Midbrain (tissue), 1 donor: ENCODE results near the gene CLEC18C.
"Not testable (repeated sequence)": the region's sequence is repeated elsewhere in the genome, so short reads cannot be mapped to it uniquely, and the experiment has no call there.

Experiments used
- DNase-seq: peaks from one replicate; lab custom pipeline; 2025; lab: John Stamatoyannopoulos, UW

Gene CLEC18C

GRCh38 chr16:70173212-70173837 lies at the start of gene CLEC18C:
Gene CLEC18C, plus strand, starts transcription at chr16:70173787. Its CDS starts 492 bp downstream, at chr16:70174279.
- DNase-seq, result not testable (repeated sequence)

GRCh38 chr16:70123822-70124221 lies 49.8 kb upstream of the CLEC18C start:
- not testable (repeated sequence) for DNase-seq

- DNase-seq, result not testable (repeated sequence)
These were observed 47.4 kb upstream of the CLEC18C start for GRCh38 chr16:70126226-70126625.

GRCh38 chr16:70127706-70128105 lies 45.9 kb upstream of the CLEC18C start:
- DNase-seq, result not testable (repeated sequence)

- DNase-seq, result not testable (repeated sequence)
These were observed 44.7 kb upstream of the CLEC18C start for GRCh38 chr16:70128844-70129243.

GRCh38 chr16:70135796-70136195 lies 37.8 kb upstream of the CLEC18C start:
- not testable (repeated sequence) for DNase-seq

DNA sequence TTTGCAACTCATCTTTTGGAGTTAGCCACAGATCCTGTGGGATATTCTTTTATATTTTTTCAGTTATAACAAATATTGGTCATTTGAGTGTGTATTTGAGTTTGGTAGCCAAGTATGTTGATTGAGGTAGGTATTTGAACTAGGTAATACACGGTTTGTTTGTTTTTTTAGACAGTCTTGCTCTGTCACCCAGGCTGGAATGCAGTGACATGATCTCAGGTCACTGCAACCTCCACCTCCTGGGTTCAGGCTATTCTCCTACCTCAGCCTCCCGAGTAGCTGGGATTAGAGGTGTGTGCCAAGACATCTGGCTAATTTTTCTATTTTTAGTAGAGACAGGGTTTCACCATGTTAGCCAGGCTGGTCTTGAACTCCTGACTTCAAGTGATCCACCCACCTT lies 37.0 kb upstream of the CLEC18C start:
- not testable (repeated sequence) for DNase-seq

GRCh38 chr16:70142739-70143138 lies 30.8 kb upstream of the CLEC18C start:
- not testable (repeated sequence) for DNase-seq

DNA sequence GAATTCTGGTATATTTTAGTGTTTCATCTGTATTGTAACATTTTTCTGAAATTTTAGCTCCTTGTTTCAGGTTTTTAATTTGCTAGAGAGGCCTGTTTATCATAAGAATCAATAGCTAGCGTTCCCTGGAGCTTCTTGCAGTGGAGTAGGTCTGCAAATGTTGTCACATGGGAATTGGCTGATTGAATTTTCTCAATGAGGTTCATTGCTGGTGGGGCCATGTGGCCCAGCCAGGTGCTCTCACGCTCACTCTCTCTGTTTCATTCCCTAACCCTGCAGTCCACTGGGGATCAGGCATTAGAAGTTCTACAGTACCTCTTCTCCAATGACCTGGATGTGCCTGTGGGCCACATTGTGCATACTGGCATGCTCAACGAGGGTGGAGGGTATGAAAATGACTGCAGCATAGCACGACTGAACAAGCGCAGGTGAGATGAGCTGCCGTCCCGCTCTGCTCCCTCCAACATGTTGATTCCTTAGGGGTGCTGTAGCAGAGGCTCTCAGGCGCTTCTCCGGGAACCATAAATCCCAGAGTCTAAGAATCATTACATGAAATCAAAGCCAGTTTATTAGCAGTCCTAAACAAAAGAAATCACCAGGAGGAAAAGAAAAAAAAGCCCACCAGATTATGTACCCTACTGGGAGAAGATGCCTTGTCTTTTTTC lies 30.2 kb upstream of the CLEC18C start:
- DNase-seq, result not testable (repeated sequence)

DNA sequence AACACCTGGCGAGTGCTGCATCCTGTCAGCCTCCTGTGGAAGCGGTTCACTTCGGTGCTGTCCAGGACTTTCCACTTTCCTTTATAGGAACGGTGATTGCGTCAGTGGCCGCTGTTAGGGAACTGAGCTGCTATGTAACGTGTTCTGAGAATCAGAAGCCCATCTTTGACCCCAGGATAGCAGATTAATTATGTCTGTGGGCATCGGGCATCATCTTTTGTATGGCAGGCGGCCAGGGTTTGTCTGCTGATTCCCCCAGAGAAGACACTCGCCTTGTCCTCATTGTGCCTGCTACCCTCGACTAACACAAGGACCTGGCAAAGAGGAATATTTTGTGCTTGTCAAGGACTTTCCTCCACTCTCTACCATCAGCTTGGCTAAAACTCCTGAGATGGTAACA lies 25.7 kb upstream of the CLEC18C start:
- DNase-seq, result not testable (repeated sequence)

DNA sequence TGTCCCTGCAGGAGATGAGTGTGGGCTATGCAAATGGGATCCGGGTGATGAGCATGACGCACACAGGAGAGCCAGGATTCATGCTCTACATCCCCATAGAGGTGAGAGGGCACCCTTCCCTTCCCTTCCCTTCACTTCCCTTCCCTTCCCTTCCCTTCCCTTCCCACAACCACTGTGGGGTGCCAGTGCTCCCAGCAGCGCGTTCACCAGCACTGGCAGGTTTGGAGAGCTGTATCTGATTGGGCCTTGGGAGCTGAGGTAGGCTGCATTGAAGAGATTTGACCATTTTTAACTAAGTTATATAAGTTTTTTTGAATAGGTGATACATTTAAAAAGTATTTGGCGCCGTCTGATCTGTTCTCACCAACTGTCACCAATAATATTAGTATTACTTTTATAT lies 25.1 kb upstream of the CLEC18C start:
- DNase-seq, result not testable (repeated sequence)

- not testable (repeated sequence) for DNase-seq
These were observed 24.3 kb upstream of the CLEC18C start for GRCh38 chr16:70149296-70149695.

GRCh38 chr16:70151391-70151790 lies 22.2 kb upstream of the CLEC18C start:
- DNase-seq, result no peak

DNA sequence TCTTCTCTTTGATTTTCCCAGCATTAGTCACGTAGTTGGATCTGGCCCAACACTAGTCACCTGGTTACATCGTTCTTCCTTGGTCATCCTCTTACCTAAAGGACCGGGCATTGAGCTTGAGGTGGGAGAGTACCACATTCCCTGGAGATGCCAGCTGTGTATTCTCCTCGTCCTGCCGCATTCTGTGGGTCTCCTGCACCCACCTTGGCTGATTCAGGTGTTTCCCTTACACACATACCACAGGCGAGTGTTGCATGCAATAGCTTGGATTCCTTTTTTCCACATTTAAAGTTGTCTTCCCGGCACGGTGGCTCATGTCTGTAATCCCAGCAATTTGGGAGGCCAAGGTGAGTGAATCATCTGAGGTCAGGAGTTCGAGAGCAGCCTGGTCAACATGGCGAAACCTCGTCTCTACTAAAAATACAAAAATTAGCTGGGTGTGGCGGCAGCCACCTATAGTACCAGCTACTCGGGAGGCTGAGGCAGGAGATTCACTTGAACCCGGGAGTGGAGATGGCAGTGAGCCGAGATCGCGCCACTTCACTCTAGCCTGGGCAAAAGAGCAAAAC lies 21.6 kb upstream of the CLEC18C start:
- no peak for DNase-seq

DNA sequence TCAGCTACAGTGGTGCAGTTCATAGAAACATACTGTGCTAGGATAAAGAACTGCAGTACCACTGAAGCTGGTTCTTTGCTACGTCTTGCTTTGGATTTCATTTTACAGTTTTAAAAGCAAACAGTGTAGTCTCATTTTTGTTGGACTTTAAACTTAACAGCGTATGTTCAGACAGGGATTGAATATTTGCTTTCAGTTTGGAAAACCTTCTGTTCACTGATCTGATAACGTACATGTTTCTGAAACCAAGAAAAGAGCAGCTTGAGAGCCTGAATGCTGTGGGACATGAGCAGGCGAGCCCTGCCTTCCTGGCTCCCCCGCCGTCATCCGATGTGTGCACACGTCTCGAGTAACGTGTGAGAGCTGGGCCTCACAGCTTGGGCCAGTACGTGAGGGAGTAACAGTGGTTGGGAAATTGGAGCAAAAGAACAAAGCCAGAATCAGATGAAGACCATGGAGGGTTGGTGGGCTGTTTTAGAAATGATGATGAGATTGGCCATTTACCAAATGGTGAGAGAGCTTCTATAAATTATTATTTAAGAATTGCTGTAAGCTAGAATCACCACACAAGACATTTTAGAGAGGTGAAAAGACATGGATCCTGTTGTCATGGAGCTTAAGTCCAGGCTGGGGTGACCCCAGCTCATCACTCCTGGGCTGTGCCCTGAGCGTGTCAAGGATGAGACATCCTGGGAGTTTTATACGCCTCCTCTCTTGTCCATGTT lies 20.8 kb upstream of the CLEC18C start:
- no peak for DNase-seq

GRCh38 chr16:70154736-70155135 lies 18.9 kb upstream of the CLEC18C start:
- not testable (repeated sequence) for DNase-seq

- DNase-seq, result no peak
These were observed 17.2 kb upstream of the CLEC18C start for GRCh38 chr16:70156207-70156978.

GRCh38 chr16:70157105-70157476 lies 16.5 kb upstream of the CLEC18C start:
- DNase-seq, result no peak

GRCh38 chr16:70157477-70158260 lies 15.9 kb upstream of the CLEC18C start:
- DNase-seq, result no peak

GRCh38 chr16:70158261-70158939 lies 15.2 kb upstream of the CLEC18C start:
- DNase-seq, result no peak
